Activated naive CD8-positive, alpha-beta T cell treated with anti-CD3 and anti-CD28 coated beads, Interleukin-2, amount 10 ng/mL, durations not matched to agents 7 days and 5 days (primary cell): ENCODE data around the gene PLEKHH3. TPM values are rescaled to one million over a fixed set of nuclear protein-coding genes. Genes with fewer than 3 reads are reported as not detected.

ENCODE experiments used
- ATAC-seq: fragments of 150-1000 bp; cut with Tn5 transposase; one replicate; pipeline ENCODE4 v1.10.0; 2021; ENCODE audit warnings: low read depth, moderate library complexity
- POLR2A ChIA-PET: fragments of 350-600 bp; sonication (Branson Sonifier 250); formaldehyde crosslinking; loops from one replicate; lab custom pipeline; 2021; ENCODE audit warnings: antibody characterized with exemption; lab: Charles Lee
- DNase-seq: peaks from one replicate; pipeline ENCODE4 v3.0.0; 2021
- H3K27ac Mint-ChIP-seq: one replicate; pipeline ENCODE4 v1.8.0; 2022; ENCODE audit warnings: mild to moderate bottlenecking, mixed read lengths
- H3K27me3 Mint-ChIP-seq: one replicate; pipeline ENCODE4 v1.8.0; 2022; ENCODE audit warnings: mild to moderate bottlenecking, moderate library complexity, mixed read lengths
- H3K36me3 Mint-ChIP-seq: one replicate; pipeline ENCODE4 v1.8.0; 2021; ENCODE audit warnings: mild to moderate bottlenecking, mixed read lengths
- H3K4me1 Mint-ChIP-seq: one replicate; pipeline ENCODE4 v1.8.0; 2021; ENCODE audit warnings: mixed read lengths
- H3K4me3 Mint-ChIP-seq: one replicate; pipeline ENCODE4 v1.8.0; 2022; ENCODE audit warnings: mild to moderate bottlenecking, moderate library complexity, mixed read lengths
- H3K9me3 Mint-ChIP-seq: one replicate; pipeline ENCODE4 v1.8.0; 2021; ENCODE audit warnings: mixed read lengths
- total RNA-seq, 2 experiments: library from RNA; stranded (reverse); gene quantifications; one replicate each; pipeline ENCODE4 v1.2.3, GENCODE V29; 2021

The PLEKHH3 gene
- total RNA-seq, 2 experiments from 2014 or later: 0.94 to 1.8 TPM

DNA sequence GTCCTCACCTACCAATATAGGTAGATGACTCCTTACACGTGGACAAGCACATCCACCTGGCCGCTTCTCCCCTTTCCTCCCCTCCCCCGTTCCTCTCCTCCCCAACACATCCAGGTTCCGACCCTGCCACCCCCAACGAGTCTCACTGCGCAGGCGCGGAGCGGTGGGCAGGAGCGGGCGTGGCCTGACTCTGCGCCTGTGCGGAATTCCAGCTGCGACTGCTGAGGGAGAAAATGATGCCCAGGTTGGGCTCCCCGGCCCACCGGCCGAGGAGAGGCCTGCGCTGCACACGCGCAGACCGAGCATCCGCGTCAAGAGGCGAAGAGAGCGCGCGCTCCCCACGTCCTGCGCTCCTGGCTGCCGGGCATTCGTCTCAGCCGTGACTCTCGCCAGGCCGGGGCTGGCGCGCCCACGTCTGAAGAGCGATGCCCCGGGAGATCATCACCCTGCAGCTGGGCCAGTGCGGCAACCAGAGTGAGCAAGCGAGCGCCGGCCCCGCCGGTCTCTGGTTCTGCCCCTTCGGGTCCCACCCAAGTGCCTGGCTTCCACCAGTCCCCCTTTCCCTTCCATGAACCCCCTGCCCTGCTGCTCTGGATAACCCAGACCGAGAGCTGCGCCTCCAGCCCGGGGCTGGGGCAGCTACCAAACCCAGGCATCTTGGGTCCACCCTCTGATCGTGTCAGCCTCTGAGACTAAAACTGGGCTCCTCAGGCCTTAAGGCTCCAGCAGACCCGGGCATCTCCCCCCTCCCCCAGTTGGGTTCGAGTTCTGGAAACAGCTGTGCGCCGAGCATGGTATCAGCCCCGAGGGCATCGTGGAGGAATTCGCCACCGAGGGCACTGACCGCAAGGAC is 17.5 kb downstream of the PLEKHH3 start, which contains the start of gene TUBG2:
Gene TUBG2 (plus strand): TSS at position 206 of the 853 bp plus-strand sequence. CDS start 220 bp downstream, at position 426.
- Mint-ChIP-seq H3K4me1 (peaks cover 20% of the 10 kb centered on the region), H3K4me3 (peak within 1 kb of the TSS; percentile 91), H3K9me3 (no peaks in the 10 kb centered on the region), H3K27me3 (peaks cover 12% of the 10 kb centered on the region), H3K36me3 (no peaks in the 10 kb centered on the region), H3K27ac (peak within 1 kb of the TSS; percentile 80)
- ATAC-seq: peak; percentile 86
- POLR2A ChIA-PET: interaction anchor here (0.5 to 1.5 kb wide), 5 partner anchors 17 to 243 kb away, joined by 3 to 6 read pairs (median 4); partner anchors contain the start of genes PLEKHH3, RETREG3 and TUBG1
- DNase-seq: peak; percentile 83

DNA sequence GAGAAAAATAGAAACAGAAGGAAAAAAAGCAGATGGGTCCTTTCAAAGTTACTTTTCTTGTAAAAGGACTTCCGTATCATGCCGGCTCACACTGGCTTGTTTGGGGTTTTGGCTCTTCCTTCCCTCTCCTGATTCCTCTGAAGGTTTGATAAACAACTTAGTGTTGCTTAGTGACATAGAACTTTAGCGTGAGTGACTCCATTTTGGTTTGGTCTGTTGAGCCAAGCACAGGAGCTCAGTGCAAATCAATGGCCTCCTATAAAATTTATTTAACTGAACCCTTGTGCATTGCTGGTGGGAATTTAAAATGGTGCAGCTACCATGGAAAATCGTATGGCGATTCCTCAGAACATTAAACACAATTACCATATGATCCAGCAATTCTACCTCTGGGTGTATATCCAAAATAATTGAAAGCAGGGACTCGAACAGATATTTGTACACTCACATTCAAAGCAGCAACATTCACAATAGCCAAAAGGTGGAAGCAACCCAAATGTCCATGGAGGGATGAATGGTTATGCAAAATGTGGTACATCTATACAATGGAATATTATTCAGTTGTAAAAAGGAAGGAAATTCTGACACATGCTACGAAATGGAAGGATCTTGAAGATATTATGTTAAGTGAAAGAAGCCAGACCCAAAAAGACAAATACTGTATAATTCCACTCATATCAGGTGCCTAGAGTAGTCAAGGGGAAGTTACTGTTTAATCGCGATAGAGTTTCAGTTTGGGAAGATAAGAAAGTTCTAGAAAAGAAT is 18.8 kb downstream of the PLEKHH3 start:
- ATAC-seq: no peak
- peak overlapping the region; percentile 91 for H3K4me3 Mint-ChIP-seq
- H3K4me1 Mint-ChIP-seq: peaks cover 20% of the 10 kb centered on the region
- peaks cover 23% of the 10 kb centered on the region for H3K27me3 Mint-ChIP-seq
- no peaks in the 10 kb centered on the region for H3K9me3 Mint-ChIP-seq
- DNase-seq: no peak
- no peaks in the 10 kb centered on the region for H3K36me3 Mint-ChIP-seq
- POLR2A ChIA-PET: interaction anchor here (0.5 to 1.5 kb wide), 5 partner anchors 15 to 245 kb away, joined by 3 to 6 read pairs (median 4); partner anchors contain the start of gene PLEKHH3
- H3K27ac Mint-ChIP-seq: no peak overlapping the region

DNA sequence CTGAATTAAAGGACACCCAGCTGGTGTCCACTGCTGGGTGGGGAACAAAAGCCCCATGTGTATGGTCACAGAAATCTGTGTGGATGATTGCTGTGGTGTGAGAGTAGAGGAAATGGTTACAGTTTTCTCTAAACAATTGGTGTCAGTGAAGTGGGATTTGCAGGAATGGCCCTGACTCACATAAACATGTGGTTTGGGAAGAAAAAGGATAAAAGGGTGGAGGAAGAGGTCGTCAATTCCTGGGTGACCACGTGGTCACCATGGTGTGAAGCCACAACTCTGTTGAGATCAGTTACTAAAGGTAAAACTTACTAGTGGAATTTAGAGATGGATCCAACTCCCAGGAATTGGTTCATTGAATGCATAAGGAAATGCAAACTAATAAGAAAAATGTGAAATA is 21.3 kb downstream of the PLEKHH3 start:
- POLR2A ChIA-PET: interaction anchor here (0.6 kb wide), 1 partner anchor 47 kb away, joined by 3 read pairs; the partner anchor contains the start of genes RETREG3 and TUBG1
- ATAC-seq (no peak), DNase-seq (no peak)
- Mint-ChIP-seq H3K4me1 (peaks cover 20% of the 10 kb centered on the region), H3K36me3 (no peaks in the 10 kb centered on the region), H3K9me3 (no peaks in the 10 kb centered on the region), H3K27me3 (peaks cover 23% of the 10 kb centered on the region), H3K4me3 (no peak overlapping the region), H3K27ac (no peak overlapping the region)

- no peak for ATAC-seq
- Mint-ChIP-seq H3K27me3 (peaks cover 23% of the 10 kb centered on the region), H3K9me3 (no peaks in the 10 kb centered on the region), H3K4me1 (peaks cover 12% of the 10 kb centered on the region), H3K36me3 (no peaks in the 10 kb centered on the region), H3K27ac (no peak overlapping the region), H3K4me3 (no peak overlapping the region)
- POLR2A ChIA-PET: no interaction called here
- no peak for DNase-seq
These were observed 23.3 kb downstream of the PLEKHH3 start for GRCh38 chr17:42653179-42654124.

DNA sequence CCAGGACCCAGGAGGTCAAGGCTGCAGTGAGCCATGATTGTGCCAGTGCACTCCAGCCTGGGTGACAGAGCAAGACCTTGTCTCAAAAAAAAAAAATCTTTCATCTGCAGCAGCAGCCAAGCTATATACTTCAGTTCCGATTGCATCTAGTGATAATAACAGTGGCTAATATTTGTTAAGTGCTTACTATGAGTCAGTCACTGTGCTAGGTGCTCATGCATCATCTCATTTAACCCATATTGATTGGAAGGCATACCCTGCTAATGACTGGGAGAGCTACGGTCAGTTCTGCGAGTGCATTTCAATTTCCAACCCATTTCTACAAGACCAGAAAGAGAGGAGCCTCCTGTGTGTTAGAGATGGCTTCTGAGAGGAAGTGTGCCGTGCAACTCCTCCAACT is 25.4 kb downstream of the PLEKHH3 start:
- Mint-ChIP-seq H3K4me1 (peaks cover 11% of the 10 kb centered on the region), H3K36me3 (no peaks in the 10 kb centered on the region), H3K9me3 (no peaks in the 10 kb centered on the region), H3K27ac (no peak overlapping the region), H3K27me3 (peaks cover 25% of the 10 kb centered on the region), H3K4me3 (no peak overlapping the region)
- DNase-seq (no peak), ATAC-seq (no peak)
- POLR2A ChIA-PET: no interaction called here

GRCh38 chr17:42647778-42648177 is 29.0 kb downstream of the PLEKHH3 start:
- Mint-ChIP-seq H3K4me3 (no peak overlapping the region), H3K36me3 (no peaks in the 10 kb centered on the region), H3K4me1 (peaks cover 2% of the 10 kb centered on the region), H3K27ac (no peak overlapping the region), H3K27me3 (peaks cover 5% of the 10 kb centered on the region), H3K9me3 (no peaks in the 10 kb centered on the region)
- no peak for DNase-seq
- no peak for ATAC-seq
- POLR2A ChIA-PET: no interaction called here

DNA sequence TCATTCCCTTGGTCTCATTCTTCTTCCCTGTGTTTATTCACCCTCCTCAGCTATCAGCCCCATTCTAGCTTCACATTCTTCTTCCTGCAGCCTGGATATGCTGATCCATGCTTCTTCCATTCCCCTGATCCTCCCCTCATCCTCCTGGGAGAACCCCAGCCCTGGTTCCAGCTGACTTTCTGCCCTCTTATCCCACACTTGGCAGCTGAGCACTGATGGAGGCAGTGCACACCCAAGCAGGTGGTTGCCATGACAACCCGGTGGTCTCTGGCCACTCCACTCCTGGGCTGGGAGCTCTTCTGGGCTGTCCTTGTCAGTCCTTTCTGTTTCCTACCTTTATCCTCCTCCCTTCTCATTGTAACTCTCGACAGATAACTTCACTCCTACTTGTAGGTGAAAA is 34.5 kb downstream of the PLEKHH3 start:
- Mint-ChIP-seq H3K9me3 (no peaks in the 10 kb centered on the region), H3K36me3 (no peaks in the 10 kb centered on the region), H3K27me3 (peaks cover 23% of the 10 kb centered on the region), H3K4me3 (no peak overlapping the region), H3K4me1 (peaks cover 2% of the 10 kb centered on the region), H3K27ac (no peak overlapping the region)
- no peak for DNase-seq
- POLR2A ChIA-PET: no interaction called here
- no peak for ATAC-seq

DNA sequence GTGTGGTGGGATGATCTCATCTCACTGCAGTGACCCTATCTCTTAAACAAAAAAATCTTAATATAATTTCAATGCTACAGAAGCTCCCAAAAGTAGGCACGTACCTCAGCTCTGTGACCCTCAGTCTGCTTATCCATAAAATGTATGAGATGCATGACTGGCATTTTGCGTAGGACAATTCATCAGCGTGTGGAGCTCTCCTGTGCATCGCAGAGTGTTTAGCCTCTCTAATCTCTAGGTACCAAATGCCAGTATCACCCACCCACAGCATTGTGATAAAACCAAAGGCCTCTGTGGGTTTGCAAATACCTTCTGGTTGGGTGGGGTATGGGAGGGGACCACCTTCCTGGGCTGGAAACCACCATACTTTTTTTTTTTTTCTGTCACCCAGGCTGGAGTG is 36.7 kb downstream of the PLEKHH3 start:
- no peak overlapping the region for H3K4me3 Mint-ChIP-seq
- no peak overlapping the region for H3K27ac Mint-ChIP-seq
- peaks cover 23% of the 10 kb centered on the region for H3K27me3 Mint-ChIP-seq
- DNase-seq (no peak), ATAC-seq (no peak)
- no peaks in the 10 kb centered on the region for H3K9me3 Mint-ChIP-seq
- H3K36me3 Mint-ChIP-seq: no peaks in the 10 kb centered on the region
- H3K4me1 Mint-ChIP-seq: peaks cover 2% of the 10 kb centered on the region
- POLR2A ChIA-PET: no interaction called here

DNA sequence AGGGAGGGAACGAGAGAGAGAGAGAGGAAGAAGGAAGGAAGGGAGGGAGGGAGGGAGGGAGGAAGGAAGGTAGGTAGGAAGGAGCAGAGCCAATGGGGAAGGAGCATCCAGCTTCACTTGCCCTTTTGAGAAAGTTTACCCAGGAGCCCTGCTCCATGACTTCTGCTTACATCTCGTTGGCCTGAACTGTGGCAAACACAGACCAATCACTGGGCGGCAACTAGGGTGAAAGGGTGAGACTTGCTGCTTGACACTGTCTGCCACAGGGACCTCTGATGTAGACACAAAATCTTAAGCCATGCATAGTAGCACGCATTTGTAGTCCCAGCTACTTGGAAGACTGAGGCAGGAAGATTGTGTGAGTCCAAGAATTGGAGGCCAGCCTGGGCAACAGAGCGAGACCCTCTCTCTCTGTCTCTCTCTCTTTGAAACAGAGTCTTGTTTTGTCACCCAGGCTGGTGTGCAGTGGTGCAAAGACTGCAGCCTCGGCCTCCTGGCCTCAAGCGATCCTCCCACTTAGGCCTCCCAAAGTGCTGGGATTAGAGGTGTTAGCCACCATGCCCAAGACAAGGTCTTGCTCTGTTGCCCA is 37.2 kb downstream of the PLEKHH3 start:
- Mint-ChIP-seq H3K27me3 (peaks cover 23% of the 10 kb centered on the region), H3K9me3 (no peaks in the 10 kb centered on the region), H3K4me1 (peaks cover 2% of the 10 kb centered on the region), H3K4me3 (no peak overlapping the region), H3K36me3 (no peaks in the 10 kb centered on the region), H3K27ac (no peak overlapping the region)
- no peak for DNase-seq
- POLR2A ChIA-PET: no interaction called here
- no peak for ATAC-seq

- DNase-seq (no peak), ATAC-seq (no peak)
- H3K27me3 Mint-ChIP-seq: no peaks in the 10 kb centered on the region
- no peaks in the 10 kb centered on the region for H3K4me1 Mint-ChIP-seq
- H3K9me3 Mint-ChIP-seq: no peaks in the 10 kb centered on the region
- no peaks in the 10 kb centered on the region for H3K36me3 Mint-ChIP-seq
- H3K4me3 Mint-ChIP-seq: no peak overlapping the region
- POLR2A ChIA-PET: interaction anchor here (1.4 kb wide), 1 partner anchor 26 kb away, joined by 6 read pairs; the partner anchor contains the start of gene TUBG2
- no peak overlapping the region for H3K27ac Mint-ChIP-seq
These were observed 43.8 kb downstream of the PLEKHH3 start for GRCh38 chr17:42632949-42633444.

GRCh38 chr17:42629411-42630009 is 47.3 kb downstream of the PLEKHH3 start:
- Mint-ChIP-seq H3K4me3 (no peak overlapping the region), H3K36me3 (no peaks in the 10 kb centered on the region), H3K9me3 (no peaks in the 10 kb centered on the region), H3K4me1 (no peaks in the 10 kb centered on the region), H3K27ac (no peak overlapping the region), H3K27me3 (no peaks in the 10 kb centered on the region)
- POLR2A ChIA-PET: no interaction called here
- DNase-seq (no peak), ATAC-seq (no peak)
